SKM-1 treated with dmso at 0.1 percent for 144 hours (cell line): Measurements from ENCODE around the gene OR2G3.

Source experiments
- DNase-seq: peaks from one replicate; lab custom pipeline; 2025; ENCODE audit not compliant: unreplicated experiment; lab: John Stamatoyannopoulos, UW

Gene OR2G3

GRCh38 chr1:247605286-247605685, at the start of gene OR2G3:
OR2G3 (plus strand) TSS chr1:247605586; CDS start chr1:247605586, 0 bp downstream.
- DNase-seq: no peak

GRCh38 chr1:247557926-247558674, 47.3 kb upstream of the OR2G3 start:
- DNase-seq: no peak

GRCh38 chr1:247561711-247562110, 43.7 kb upstream of the OR2G3 start:
- DNase-seq: no peak

GRCh38 chr1:247562198-247562597, 43.2 kb upstream of the OR2G3 start:
- DNase-seq: no peak

GRCh38 chr1:247574236-247574635, 31.1 kb upstream of the OR2G3 start:
- no peak for DNase-seq

GRCh38 chr1:247574664-247575063, 30.7 kb upstream of the OR2G3 start:
- no peak for DNase-seq

- peak; percentile 73 for DNase-seq
These were observed 28.9 kb upstream of the OR2G3 start for GRCh38 chr1:247576514-247576913.

- no peak for DNase-seq
These were observed 26.4 kb upstream of the OR2G3 start for GRCh38 chr1:247578946-247579460.

- DNase-seq: no peak
These were observed 17.3 kb upstream of the OR2G3 start, which contains the start of gene OR2G2 for GRCh38 chr1:247588060-247588459. OR2G2 (plus strand) TSS chr1:247588360; CDS start chr1:247588360, 0 bp downstream.

GRCh38 chr1:247613405-247613804, 8.0 kb downstream of the OR2G3 start:
- no peak for DNase-seq

- no peak for DNase-seq
These were observed 9.2 kb downstream of the OR2G3 start for GRCh38 chr1:247614625-247615024.

- DNase-seq: no peak
These were observed 22.6 kb downstream of the OR2G3 start for GRCh38 chr1:247627951-247628350.

- no peak for DNase-seq
These were observed 32.6 kb downstream of the OR2G3 start for GRCh38 chr1:247638011-247638410.

- DNase-seq: no peak
These were observed 33.4 kb downstream of the OR2G3 start for GRCh38 chr1:247638781-247639180.

GRCh38 chr1:247639381-247639981, 34.1 kb downstream of the OR2G3 start:
- DNase-seq: no peak

- no peak for DNase-seq
These were observed 37.4 kb downstream of the OR2G3 start for GRCh38 chr1:247642742-247643141.

GRCh38 chr1:247646867-247647266, 41.5 kb downstream of the OR2G3 start:
- DNase-seq: no peak

- DNase-seq: no peak
These were observed 42.5 kb downstream of the OR2G3 start for GRCh38 chr1:247647864-247648263.

- DNase-seq: no peak
These were observed 47.7 kb downstream of the OR2G3 start for GRCh38 chr1:247653040-247653439.
